Measurements from ENCODE around the gene IL1RL1.

The IL1RL1 gene

DNA sequence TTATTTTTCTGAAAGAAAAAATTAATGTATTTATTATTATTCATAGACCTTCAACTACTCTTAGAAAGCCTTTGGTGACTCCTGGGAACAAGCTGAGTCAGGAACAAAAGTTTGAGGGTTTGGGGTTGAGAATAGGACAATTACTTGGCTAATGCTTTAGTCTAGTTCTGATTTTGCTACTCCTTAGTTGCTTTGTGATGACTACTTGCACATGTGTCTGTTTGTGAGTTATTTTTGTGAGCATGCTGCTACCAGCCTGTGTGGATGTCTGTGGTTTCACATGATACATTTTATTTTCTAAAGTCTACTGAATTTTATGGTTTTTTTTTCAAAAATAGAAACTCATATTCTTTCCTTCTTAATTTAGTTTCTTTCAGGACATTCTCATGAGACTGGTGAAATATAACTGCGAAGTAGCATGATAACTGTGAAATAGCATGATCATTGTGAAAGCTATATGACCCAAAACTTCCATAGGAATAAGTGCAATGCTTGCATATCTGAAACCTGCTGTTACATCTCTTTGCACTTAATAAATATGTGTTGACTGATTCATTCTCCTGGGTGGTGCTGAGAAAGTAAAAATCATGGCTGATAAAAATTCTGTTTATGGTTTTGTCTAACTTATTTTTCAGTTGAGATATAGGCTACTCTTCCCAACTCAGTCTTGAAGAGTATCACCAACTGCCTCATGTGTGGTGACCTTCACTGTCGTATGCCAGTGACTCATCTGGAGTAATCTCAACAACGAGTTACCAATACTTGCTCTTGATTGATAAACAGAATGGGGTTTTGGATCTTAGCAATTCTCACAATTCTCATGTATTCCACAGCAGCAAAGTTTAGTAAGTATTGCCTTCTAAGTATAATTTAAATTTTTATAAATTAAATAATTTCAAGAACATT is 26.4 kb downstream of the IL1RL1 start:
- no peak for DNase-seq

DNA sequence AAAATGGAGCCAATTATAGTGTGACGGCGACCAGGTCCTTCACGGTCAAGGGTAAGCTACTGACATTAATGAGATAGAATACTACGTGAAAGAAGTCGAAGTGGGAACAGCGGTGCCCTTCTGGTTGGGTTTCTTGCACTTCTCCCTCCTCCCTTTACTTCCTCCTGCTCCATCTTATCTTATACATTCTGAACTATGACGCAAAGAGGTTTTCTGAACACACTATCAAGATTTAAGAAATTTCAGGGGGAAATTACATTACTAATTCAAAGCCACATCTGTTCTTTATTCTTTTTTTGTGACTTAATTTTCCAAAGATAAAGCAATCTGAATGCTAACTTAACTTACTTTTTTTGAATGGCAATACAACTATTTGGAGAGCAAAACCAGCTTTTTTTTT is 29.4 kb downstream of the IL1RL1 start:
- no peak for DNase-seq

DNA sequence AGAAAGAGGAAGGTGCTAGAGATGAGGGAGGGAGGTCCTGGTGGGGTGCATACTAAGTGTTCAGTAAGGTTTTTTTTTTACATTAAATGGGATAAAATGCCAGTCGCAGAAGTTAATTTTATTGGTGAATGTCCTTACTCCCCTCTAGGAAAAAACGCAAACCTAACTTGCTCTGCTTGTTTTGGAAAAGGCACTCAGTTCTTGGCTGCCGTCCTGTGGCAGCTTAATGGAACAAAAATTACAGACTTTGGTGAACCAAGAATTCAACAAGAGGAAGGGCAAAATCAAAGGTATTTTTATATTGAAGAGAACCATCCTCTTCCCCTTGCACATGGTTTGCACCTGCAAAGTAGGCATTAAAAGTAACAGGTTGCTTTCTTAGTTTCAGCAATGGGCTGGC is 31.5 kb downstream of the IL1RL1 start:
- no peak for DNase-seq

DNA sequence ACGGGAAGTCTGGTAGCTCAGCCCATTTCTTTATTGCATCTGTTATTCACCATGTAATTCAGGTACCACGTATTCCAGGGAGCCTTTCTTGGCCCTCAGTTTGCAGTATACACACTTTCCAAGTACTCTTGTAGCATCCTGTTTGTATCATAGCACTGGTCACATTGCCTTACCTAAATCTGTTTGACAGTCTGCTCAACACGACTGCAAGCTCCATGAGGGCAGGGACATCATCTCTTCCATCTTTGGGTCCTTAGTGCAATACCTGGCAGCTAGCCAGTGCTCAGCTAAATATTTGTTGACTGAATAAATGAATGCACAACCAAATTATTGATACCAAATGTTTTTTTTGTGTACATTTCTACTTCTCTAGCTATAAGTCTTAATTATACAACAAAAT is 33.0 kb downstream of the IL1RL1 start:
- no peak for DNase-seq

DNA sequence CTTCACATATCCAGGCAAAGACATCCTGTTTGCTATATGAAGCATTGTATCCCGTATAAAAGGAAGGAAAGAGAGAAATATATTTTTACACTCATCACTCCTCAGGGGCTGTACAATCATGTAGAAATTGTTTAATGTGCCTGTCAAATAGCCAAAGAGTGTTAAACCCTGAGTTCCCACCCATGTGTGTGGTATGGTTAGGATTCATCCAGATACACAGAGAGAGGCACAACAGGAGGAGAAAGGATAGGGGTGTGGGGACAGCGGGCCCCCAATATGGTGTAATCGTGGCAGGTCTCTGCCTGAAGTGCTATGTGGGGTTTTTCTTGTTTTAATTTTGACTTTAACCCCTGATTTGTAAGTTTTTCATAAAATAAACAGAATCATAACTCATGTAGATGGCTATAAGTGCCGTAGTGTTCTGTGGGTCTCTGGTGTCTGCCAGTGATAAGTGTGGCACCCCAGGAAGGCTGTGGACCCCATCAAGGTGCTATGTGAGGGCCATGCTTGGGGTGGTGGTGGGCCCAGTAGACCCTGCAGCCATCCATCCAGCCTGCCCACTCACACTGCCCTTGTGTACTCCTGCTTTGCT is 34.1 kb downstream of the IL1RL1 start:
- no peak for DNase-seq

DNA sequence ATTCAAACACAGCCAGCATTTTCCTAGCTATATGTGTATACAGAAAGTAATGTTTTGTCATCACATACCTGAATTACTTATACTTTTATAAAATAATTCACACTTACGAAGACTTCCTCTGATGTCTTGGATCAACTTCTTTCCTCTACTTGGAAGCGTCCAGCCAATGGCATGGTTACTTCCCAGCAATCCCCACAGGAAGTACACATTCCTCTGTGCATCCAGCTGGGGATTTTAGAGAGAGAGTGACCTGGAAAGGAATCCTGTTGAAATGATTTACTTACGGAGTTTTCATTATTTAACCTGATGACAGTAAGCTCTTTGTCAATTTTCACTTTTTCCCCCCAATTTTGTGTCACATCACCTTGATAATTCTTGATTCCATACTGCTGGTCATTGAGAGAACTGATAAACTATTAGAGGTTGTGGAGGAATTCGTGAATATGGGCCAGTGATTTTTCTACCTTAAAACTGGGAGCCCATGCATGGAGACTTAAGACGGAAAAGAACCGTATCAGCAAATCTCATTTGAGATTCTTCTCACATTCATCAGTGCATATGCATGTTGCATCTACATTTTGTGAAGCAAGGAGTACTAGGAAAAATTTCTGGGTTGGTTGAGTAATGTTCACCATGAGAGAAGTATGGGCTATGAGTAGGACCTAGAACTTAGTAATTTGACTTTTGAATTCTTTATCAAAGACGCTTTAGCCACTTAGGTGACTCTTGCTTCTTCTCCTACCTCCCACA is 35.2 kb downstream of the IL1RL1 start:
- DNase-seq, result no peak

DNA sequence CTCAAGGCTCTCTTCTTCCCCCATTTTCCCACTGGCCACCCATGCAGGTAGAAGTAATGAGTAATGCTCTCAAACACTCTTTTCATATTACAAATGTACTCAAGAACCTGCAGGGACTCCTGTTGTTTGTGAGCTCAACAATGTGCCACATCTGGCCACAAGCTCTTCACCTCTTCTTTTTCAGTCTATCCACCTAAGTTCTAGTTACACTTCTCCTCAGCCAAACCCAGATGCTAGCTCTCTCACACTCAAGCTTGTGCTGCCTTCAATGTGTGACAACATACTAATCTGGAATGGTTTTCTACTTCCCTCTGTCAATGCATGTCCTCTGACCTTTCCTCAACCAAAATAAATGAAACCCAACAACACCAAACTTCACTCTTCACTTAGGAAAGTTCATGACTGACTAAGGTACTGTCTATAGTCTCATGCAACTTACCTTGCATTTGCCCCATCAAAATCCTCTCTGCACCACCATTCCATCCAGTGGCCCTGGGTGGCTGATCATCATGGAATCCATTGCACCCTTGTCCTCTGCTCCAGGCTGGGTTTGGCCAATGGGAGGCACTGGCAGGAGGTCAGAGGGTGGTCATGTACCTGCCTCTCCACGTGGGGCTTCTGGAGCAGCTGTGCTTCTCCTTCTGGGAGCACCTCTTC is 38.9 kb downstream of the IL1RL1 start:
- DNase-seq, result no peak

DNA sequence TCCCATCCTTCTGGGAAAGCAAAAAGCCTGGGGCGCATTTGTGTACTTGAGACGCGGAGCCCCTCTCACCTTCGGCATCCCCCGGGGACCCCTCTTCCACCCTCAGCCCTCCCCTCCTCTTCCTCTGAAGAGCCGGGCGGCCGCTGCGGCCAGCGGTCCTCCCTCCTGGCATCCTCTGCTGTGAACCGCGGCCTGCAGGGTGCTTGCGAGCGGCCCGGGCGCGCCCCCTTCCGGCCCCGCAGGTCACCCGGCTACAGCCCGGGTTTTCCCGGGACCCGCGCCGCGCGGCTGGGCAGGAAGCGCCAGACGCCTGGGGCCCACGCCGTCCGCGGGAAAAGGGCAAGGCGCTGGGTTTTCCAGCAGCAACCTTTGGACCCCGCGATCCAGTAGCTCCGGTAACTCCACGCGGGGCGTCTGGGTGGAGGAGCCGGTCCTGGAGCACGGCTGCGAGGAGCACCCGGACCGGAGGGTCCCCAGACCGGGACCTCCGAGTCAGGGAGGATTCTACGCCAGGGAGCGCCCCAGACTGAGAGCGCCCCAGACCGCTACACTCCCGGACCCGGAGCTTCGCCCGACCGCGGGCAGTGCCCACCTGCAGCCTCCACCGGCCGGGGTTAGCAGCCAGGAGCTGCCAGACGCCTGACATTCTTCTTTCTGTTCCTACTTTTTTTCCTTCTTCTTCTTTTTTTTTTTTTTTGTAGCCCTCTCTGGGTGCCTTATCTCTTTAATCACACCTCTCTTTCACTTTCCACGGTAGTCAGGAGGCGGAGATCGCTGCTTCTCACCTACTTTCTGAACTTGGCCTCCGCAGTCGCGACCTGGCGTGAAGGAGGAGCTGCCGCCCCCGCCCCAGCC is 44.4 kb downstream of the IL1RL1 start, which contains the start of gene IL18R1:
TSS of gene IL18R1 (plus strand) at position 271 of the 855 bp plus-strand sequence. CDS start 6,865 bp downstream, outside the sequence.
- DNase-seq, result no peak

DNA sequence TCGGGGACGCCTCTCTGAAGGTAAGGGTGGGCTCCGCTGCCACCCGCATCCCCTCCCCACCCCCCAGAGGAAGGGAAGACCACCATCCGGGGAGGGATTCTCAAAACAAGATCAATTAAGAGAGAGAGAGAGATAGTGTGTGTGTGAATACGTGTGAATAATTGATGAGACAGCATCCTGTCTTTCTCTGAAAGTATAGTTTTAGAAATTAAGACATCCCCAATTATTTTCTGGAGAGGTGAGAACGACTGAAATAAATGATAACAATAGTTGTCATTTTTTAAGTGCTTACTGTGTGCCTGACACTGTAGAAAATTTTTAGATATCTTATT is 45.0 kb downstream of the IL1RL1 start:
- no peak for DNase-seq

DNA sequence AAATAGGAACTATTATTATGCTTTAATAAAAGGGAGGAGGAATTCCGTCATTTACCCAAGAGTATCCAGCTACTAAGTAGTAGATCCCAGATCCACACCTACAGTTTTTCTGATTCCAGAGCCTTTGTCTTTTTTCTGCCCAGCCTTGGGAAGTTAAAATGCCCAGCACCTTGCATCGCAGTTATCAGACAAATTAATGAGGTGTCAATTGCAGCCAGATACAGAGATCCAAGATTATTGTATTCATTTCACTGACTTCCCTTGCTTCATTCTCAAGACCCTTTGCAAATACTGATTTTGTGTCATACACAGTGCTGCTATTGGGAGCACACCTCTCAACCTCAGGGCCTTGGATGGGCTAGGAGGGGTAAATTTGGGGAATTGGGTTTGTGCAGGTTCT is 45.4 kb downstream of the IL1RL1 start:
- no peak for DNase-seq

DNA sequence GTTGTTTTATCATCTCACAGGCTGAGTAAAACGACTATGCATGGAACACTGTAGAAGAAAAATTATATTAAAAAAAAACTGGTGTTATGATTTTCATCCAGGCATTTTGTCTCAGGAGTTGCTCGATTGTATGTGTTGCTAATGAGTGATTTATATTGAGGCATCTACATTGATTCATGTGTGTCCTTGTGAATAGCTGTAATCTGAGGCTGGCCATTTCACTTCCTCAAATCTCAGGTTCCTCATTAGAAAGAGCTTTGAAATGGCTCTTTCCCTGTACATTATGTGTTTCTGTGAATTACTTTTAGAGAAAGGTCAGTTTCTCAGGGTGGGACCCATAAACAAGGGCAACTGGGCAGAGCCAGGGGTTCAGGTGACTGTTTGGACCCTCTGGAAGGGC is 46.6 kb downstream of the IL1RL1 start:
- DNase-seq, result no peak

DNA sequence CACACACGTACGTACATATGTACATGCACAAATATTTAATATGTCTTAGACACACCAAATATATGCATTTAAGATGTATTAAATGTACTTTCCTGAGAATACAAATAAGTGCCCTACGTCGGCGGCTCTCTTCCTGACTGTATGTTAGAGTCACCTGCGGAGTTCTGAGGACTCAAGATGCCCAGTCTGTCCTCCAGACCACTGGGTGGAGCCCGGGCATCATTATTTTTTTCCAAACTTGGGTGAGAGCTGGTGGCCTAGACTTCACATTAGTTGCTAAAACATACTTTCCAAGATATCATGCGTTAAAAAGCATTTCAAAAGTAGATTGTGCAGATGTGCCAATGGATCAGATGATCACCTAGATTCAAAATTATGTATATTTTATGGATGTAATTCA is 47.1 kb downstream of the IL1RL1 start:
- no peak for DNase-seq

DNA sequence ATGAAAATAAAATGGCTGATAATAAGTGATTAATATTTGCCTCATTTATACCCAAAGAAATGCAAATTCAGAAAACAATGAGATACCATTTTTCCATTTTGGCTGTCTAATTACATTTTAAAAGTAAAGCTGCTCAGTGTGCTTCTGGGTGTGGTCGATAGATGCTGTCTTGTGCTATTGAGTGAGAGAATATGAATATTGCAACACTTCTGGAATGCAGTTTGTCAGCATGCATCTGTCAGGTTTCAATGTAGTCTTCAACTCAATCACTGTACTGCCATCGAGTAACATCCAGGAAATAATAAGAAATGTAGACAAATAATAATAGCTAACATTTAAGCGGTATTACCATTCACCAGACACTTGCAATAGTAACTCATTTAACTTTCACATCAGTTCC is 48.2 kb downstream of the IL1RL1 start:
- no peak for DNase-seq

DNA sequence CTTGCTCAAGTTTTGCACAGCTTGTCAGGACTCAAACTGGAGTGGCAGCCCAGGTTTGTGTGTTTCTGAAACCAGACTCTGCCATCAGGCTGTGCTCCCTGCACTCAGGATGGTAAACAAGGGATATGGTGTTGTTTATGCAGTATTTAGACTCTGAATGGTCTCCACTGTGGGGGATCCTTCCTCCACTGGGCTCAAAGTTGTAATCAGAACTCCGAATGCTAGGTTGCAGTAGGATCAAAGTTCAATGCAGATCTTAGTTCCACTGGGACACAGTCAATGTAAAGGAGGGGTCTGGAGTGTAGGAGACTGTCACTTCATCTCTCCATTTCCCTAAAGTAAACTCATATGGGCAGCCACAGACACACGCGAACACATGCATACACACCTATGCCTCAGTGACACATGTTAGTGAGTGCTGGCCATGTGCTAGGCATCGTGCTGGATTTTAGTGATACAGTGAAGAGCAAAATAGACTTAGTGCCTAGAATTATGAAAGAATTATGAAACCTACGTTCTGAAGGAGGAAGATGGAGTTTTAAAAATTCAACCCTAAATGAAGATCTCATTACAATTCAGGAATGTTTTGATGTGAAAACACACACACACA is 50.4 kb downstream of the IL1RL1 start:
- DNase-seq, result no peak

DNA sequence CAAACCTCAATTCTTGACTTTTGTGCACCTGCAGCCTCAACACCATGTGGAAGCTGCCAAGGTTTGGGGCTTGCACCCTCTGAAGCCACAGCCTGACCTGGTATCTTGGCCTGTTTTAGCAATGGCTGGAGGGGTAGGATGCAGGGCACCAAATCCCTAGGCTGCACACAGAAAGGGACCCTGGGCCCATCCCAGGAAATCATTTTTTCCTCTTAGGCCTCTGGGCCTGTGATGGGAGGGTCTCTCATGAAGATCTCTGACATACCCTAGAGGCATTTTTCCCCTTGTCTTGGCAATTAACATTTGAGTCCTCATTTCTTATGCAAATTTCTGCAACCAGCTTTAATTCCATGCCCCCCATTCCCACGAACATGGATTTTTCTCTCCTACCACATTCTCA is 54.4 kb downstream of the IL1RL1 start:
- DNase-seq, result no peak

DNA sequence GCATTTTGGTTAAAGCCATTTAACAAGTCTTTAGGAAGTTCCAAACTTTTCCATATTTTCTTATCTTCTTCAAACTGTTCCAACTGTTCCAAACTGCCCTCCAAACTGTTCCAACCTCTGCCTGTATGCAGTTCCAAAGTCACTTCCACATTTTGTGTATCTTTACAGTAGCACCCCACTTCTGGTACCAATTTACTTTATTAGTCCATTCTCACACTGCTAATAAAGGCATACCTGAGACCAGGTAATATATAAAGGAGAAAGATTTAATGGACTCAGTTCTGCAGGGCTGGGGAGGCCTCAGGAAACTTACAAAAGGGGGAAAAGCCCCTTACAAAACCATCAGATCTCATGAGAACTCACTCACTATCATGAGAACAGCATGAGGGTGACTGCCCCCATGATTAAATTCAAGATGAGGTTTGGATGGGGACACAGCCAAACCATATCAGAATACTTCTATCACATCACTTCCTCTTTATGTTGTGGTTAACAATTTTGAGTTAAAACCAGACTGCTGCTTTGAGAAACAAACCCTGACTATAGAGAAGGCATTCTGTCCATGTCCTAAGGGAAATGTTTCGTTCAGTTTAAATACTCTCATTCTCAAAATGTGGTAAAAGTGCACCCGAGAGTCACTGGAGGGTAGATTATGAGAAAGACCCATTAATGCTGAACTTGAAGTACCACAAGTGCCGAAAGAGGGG is 55.2 kb downstream of the IL1RL1 start:
- DNase-seq, result no peak

DNA sequence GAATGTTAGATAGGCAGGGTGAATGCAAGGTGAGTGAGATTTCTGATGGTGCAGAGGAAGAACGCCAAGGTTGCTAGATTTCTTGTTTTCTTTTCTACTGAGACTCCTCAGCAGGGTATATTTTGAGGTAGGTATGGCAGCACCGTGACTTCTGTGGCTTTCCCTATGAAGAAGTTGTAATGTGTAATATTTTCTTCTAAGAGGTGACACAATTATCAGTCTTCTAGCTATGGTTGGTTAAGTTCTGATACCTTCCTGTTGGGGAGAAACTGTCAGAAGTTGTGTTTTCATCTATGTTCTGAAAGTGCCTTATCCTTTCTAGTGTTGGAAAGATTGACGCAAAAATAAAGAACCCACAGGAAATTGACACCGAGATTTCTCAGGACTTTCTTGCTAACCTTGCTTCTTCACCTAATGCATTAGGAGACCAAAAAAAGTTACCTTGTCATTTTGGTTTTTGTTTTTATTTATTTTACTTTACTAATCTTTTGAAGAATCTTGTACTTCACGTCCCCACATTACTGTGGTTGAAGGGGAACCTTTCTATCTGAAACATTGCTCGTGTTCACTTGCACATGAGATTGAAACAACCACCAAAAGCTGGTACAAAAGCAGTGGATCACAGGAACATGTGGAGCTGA is 56.1 kb downstream of the IL1RL1 start:
- DNase-seq, result no peak

DNA sequence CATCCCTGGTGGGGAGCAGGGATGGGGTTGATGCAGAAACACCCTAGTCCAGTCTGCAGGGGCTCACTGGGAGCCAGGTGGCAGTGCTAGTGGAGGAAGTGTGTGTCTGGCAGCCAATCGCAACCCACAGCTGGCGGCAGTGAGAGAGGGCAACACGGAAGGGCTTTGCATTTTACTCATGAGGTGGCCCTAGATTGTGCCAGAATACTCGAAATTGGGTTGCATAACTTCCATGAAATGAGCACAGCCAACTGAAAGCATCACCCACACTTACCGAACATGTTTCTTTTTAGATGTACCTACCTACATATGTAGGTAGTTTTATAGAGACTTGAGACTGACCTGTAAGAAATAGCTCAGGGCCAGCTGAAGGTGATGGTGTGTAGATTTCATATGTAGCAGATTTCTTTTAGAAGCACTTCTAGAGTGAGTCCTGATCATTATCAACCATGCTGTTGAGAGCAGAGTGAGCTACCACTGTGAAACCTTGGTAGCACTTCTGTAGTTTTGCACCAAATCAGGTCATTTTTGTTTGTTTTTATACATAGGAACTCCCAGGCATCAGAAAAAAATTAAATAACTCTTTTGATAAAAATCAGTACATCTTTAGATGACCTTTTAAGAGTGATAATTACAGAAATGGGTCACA is 57.2 kb downstream of the IL1RL1 start:
- DNase-seq, result no peak

DNA sequence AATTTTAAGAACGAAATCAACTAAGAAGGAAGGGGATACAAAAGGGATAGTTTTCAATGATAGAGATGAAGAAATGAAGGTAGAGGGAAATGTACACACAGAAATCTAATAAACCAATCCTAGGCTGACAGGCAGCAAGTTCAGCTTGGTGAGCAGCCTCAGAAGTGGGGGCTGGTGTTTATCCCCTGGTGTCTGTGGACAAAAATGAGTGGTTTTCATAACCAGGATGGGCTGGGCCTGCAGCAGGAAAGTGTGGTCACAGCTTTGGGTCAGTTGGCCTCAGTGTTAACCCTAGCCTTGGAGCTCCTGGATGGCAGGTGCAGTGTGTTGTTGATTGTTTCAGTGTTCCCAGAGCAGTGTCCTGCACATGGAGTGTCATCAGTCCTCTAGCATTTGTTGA is 58.5 kb downstream of the IL1RL1 start:
- no peak for DNase-seq

DNA sequence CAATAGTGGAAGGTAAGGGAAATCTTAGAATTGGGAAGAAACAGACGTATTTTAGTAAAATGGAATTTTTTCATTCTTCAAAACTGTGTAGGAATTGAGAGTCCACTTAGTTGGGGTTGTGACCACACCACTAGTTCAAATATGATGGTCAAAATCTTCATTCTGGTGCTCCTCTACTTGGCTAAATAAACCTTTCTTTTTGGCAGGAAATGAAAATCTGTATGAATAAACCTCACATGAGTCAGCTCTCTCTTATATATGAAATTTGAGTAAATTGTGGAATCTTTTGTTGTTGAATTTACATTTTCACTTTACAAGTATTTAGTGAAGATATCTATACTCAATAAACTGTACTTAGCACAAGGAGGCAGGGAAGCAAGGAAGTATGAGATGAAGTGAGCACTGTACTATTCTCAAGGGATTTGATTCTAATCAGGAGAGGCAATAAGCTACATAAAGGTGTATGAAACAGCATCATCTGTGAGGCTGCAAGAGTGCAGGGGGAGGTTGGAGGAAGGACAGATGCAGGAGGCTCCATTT is 64.8 kb downstream of the IL1RL1 start:
- no peak for DNase-seq

All from NCI-H187 (cell line).